NCI-H1048 (cell line): ENCODE data around the gene RAB36.

Experiments used
- DNase-seq: peaks from one replicate; lab custom pipeline; 2025; lab: John Stamatoyannopoulos, UW

The RAB36 gene

DNA sequence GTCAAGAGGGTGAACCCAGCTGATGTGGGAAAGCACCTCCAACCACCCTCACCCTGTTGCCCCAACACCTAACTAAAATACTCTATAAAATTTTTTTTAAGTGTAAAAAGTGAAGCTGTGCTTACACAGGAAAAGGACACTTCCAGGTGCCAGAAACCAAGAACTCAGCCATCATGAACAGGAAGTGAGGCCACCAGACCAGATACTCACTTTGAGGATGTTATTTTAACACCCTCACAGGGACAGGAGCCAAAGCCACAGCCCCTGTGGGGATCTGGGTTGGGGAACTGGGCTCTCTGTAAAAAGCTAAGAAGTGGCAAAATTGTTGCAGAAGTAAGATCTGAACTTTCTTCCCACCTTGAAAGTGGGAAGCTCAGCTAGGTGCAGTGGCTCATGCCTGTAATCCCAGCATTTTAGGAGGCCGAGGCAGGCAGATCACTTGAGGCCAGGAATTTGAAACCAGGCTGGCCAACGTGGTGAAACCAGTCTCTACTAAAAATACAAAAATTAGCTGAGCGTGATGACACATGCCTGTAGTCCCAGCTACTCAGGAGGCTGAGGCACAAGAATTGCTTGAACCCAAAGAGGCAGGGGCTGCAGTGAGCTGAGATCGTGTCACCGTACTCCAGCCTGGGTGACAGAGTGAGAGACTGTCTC lies 7.2 kb upstream of the RAB36 start:
- DNase-seq = no peak

DNA sequence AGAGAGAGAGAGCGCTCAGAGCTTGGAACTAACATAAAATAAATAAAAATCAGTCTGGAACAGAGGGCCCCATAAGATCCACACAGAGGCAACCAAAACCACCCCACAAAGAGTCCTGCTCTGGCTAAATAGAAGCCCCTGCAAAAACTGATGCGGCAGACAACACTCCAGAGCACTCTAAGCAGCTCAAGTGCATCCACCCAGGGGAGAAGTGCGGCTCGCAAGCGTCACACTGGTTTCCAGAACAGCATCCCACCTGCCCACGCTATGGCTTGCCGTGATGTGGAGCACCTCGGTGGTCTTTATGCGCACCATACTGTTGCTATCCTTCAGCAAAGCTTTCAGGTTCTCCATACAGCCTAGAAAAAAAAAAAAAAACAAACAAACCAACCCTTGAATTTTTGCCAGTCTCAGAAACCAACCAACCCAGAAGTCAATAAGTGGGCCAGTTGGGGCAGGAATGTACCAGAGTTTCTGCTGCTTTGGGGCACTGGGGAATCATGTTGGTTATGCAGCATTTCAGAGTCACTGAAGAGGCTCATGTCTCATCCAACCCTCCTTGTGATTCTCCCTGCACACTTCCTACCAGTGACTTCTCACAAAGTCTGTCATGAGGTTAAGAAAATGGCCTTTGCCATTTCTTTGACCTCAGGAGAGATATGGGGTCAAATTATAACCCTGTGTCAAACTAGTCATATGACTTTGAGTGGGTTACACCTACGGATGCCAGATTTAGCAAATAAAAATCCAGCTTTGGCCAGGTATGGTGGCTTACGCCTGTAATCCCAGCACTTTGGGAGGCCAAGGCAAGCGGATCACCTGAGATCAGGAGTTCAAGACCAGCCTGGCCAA lies 6.5 kb upstream of the RAB36 start:
- DNase-seq = no peak

DNA sequence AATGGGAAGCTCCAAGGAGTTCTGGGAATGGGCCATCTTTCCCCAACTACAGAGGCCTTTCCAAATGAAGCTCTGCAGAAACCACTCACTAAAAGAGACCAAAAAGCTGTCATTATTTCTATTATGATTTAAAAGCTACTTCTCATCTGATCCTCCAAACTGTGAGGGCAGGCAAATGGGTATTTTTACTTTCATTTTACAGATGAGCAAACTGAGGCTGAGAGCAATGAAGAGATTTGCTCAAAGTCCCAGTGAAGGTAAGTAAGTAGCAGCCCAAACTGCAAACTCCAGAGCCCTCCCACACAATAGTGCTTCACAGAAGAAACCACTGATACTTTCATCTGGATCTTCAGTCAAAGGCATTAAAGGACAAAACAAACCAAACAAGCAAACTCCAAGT lies 4.9 kb upstream of the RAB36 start:
- no peak for DNase-seq

DNA sequence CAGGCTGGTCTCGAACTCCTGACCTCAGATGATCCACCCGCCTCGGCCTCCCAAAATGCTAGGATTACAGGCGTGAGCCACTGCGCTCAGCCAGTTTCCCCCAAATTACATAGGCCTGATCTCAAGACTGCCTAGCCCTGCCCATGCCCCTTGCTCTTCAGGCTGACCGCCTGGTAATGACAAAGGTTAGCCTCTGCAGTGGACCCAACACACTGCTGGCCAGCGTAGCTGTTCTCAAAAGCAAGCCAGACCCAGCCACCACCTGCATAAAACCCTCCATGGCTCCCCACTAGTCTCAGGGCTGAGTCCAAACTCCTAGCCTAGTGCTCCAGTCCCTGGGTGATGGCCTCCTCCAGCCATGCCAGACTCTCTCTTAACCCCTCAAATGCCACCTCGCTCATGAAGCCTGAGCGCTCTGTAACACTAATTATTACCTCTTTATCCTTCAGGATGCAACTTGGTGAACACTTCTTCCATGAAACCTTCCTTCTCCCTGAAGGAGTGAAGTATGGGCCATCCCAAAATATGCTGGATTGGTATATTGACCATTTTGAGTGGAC lies 2.7 kb upstream of the RAB36 start:
- DNase-seq = no peak

DNA sequence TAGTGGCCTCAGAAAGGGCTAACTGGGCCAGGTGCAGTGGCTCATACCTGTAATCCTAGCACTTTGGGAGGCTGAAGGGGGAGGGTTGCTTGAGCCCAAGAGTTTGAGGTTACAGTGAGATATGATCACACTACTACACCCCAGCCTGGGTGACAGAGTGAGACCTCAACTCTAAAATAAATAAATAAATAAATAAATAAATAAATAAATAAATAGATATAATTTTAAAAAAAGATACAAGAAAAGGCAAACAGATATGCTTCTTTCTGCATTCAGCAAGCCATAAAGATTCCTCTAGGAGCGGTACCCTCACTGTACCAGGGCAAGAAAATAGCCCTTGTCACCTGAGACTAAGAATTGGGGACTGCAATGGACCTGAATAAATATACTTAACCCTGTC lies 2.2 kb upstream of the RAB36 start:
- no peak for DNase-seq

DNA sequence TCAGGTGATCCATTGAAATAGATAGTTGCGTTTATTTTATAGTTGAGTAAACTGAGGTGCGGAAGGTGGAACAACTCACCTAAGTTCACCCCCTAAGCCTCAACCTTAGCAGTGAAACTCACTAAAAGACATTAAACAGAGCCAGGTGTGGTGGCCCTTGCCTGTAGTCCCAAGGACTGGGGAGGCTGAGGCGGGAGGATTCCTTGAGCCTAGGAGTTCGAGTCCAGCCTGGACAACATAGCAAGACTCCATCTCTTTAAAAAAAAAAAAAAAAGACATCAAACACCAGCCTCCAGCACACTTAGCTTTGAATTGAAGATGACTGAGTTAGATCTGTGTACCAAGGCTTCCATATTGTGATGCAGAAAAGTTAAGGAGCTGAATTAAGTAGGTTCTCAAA lies 845 bp upstream of the RAB36 start:
- DNase-seq = no peak

DNA sequence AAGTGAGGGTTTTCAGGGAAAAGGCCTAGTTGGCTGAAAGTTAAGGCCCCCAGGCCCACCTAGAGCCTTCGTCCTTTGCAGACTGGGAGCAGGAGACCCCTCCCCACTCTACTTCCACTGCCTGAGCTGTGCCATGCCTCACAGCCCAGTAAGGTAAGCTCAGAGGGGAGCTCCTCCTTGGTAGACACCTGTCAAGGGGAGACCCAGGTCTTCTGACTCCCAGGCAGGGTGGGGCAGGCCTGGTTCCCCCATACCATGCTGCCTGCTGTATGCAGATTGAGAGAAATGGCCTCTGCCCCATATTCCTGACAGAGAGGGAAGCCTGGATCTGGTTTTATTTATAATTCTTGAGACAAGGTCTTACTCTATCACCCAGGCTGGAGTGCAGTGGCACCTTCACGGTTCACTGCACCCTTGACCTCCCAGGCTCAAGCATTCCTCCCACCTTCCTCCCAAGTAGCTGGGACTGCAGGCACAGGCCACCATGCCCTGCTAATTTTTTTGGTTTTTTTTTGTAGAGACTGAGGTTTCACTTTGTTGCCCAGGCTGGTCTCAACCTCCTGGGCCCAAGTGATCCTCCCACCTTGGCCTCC lies 697 bp downstream of the RAB36 start:
- no peak for DNase-seq

DNA sequence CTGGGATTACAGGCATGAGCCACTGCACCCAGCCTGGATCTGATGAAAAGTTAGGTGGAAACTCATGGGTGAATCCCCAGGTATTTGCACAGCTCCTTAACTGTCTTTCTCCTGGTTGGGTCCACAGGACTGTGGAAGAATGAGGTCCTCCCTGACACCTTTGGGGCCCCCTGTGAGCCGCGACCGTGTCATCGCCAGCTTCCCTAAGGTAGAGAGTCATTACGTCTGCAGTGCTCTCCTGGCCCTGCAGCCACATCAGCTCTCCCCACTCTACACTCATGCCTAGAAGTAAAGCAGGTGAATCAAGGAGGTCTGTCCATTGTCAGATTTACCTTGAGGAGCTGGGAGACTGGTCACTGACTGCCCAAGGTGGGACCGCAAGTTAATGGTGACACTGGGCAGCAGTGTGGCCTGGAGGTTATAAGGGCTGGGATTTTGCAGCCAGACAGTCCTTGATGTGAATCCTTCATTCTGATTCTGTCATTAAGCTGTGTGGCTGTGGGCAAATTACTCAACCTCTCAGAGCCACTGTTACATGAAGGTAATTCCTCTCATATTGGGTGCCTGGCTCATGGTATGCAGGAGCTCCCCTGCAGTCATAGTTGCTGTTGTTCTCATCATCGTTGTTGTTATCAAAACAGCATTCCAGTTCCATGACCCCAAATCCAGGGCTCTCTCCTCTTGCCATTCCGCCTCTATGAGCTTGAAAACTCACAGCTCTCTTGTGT lies 1.4 kb downstream of the RAB36 start:
- DNase-seq = no peak

DNA sequence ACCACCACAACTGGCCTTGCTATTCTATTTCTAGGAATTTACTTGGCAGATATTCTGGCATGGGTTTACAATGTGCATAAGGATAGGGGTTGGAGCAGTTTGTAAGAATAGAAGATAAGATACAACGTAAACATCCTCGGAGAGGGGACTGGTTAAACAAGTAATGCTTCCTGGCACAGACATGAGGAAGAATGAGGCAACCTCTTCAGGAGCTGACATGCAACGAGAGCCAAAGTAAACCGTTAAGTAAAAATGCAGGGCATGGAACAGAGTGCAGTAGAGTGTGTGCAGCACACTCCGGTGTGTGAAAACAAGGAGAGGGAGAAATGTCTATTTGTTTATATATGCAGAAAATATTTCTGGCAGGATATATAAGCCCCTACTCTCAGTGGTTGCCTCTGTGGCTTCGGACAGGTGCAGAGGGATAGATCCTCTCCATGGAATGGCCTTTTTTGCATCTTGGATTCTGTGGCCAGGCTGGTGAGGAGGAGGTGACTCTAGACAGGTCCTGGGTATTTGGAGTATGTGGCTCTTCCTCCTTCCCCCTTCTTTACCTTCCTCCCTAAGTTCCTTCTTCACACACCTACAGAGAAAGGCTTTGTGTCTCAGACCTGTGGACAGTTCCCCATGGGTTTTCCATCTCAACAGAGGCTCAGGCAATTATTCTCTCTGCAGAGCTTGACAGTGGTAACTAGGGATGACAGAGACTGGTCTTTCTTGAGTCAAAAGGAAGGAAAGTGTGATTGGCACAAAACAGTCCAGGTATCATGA lies 2.5 kb downstream of the RAB36 start:
- no peak for DNase-seq

DNA sequence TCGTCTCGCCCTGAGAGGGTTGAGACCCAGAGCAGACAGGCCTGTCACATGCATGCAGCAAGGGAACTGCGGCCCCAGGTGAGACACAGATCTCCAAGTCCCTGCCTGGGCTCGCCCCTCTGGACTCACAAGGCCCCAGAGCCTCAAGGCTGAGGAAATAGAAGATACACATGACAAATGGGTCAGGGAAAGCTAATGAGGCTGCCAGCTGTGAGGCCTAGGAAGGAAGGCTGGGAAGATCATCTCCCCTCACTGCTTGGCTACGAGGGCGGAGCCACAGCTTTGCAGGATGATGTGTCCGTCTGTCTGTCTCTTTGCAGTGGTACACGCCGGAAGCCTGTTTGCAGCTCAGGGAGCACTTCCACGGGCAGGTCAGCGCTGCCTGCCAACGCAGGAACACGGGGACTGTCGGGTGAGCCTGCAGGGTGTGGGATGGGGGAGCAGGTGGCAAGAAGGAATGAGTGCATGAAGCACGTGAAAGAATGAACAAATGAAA lies 4.5 kb downstream of the RAB36 start:
- DNase-seq = no peak

DNA sequence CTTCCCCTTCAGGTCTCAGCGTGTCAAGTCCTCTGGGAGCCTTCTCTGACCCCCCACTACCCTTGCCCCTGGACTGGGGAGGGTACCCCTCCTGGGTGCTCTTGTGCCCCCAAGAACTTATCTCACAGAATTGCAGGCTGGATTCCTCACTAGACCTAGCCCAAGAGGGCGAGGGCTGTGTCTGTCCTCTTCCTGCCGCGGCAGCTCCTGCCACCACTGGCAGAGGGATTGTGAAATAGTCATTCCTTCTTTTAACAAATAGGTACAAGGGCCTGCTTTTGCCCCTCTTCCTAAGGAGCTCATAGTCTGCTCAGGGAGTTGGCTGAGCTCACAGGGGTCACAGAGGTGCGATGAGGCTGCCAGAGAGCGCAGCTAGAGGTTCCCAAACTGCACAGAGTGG lies 5.5 kb downstream of the RAB36 start:
- DNase-seq = no peak

DNA sequence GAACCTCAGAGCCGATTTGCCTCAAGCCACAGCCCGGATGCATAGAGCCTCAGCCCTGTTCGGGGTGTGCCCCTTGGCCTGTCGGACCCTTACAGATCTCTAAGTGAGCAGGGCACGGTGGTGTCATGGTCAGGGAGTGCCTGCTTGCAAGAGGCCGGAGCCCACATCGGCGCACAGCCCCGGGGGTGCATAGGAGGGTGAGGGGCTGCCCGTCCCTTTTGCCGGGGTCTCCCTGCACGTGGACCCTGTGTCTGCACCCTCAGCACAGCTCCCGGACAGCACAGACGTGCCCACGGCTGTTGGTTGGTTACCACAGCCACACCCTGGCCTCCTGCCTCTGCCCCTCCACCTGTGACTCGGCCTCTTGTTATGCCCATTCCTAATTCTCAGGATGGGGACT lies 6.5 kb downstream of the RAB36 start:
- DNase-seq = no peak

DNA sequence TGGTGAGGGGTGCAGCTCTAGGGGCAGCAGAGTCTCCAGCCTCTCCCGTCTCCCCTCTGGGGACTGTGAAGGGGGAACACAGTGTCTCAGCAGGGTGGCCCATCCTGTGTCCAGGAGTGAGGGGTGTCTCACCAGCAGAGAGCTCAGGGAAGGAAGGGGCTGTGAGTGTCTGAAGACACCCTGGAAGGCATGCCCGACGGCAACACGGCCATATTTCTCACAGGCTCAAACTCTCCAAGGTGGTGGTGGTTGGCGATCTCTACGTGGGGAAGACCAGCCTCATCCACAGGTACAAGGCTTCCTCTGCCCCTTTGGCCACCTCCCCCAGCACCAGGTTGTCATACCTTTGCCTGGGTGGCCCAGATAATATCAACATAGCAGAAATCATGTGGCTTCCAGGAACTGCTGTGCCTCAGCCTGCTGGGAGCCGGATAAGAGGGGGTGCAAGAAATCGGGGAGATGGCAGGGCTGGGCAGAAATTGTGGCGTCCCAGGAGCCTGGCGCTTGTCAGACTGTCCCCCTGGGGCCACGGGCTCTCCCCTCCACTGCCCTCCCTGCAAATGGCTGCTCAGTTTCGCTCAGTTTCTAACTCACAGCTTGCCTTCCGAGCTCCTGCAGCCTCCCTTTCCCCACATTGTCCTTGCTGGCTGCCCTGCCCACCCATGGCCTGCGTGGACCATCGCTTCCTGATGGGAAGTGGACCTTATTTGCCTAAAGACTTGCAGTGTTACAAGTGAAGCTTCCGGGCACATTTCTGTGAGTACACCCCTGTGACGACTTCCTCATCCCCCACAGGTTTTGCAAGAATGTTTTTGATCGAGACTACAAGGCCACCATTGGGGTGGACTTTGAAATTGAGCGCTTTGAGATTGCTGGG lies 7.2 kb downstream of the RAB36 start:
- DNase-seq = no peak

DNA sequence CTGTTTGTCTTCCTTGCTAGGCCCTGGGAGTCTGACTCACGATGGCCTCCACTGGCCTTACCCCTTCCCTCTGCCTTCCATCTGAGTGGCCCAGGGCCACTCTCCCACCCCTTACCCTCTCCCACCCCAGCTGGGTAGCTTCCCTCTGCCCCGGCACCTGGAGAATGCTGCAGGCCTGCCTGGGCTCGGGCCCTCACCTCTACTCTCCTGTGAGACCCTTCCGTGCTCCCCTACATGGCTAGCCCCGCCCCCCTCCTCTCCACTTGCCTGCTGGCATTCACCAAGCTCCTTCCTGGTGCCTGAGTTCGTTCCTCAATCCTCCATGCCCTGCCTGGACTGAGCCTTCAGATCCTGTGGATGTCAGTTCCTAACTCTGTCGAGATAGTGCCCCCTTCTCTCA lies 8.7 kb downstream of the RAB36 start:
- no peak for DNase-seq

DNA sequence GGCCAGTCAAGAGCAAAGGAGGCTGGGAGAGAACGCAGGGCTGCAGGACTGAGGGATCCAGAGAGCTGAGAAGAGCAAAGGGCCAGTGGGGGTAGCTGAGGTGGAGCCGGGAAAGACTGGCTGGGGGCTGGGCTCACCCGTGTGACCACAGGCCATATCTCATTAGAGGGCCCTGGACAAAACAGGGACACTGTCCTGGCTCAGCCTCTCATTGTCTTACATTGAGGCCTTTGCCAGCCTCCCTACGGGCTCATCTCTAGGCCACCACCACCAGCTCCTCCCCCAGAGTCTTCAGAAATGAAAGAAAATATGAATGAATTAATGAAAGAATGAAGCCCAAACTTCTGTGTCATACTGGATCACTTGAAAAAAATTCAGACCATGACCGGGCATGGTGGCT lies 9.2 kb downstream of the RAB36 start:
- no peak for DNase-seq

DNA sequence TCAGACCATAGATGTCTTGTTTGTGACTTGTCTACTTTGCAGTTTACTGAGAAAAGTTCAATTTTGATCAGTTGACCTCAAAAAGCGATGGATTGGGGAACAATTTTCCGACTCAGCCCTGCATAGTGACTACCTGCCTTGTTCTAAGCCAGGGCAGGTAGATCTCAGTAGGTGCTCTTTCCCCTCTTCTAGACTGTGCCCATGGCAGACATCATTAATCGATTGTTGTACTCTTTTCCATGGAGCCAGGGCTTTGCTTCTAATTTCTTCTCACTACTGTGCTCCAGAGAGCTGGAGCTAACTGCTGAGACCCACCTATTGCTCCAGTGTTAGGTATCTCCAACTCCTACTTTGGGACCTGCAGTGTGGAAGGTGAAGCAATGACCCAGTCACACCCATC lies 9.9 kb downstream of the RAB36 start:
- DNase-seq = no peak

DNA sequence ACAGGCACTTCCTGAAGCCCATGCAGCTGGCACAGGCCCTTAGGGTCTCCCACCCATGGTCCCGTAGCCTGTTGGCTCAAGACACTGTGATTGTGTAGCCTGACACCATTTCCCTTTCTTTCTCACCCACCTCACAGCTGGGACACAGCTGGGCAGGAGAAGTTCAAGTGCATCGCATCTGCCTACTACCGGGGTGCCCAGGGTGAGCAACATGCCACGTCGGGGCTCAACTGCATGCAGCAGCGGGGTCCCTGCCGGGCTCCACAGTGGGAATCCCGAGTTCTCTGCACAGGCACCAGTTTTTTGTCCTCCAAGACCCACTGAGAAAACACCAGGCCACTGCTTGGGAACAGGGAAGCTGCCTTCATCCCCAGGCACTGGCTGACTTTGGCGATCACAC lies 10.6 kb downstream of the RAB36 start:
- DNase-seq = no peak

DNA sequence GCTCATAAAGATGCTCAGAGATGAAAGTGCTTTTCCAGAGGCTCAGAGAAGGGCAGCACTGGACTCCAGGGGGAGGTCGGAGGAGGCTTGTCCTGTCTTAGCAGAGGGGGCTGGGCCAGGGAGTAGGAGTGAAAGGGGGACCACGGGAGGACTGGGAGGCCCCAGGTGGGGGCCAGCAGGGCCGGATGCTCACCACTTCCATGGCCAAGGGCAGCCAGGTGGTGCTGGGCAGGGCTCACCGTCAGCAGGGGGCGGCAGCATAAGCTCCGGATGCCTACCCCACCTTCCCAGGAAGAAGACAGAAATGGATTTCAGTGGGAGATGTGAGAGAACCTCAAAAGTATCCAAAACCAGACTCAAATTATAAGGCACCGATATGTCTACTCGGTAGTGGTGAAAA lies 11.0 kb downstream of the RAB36 start:
- no peak for DNase-seq

DNA sequence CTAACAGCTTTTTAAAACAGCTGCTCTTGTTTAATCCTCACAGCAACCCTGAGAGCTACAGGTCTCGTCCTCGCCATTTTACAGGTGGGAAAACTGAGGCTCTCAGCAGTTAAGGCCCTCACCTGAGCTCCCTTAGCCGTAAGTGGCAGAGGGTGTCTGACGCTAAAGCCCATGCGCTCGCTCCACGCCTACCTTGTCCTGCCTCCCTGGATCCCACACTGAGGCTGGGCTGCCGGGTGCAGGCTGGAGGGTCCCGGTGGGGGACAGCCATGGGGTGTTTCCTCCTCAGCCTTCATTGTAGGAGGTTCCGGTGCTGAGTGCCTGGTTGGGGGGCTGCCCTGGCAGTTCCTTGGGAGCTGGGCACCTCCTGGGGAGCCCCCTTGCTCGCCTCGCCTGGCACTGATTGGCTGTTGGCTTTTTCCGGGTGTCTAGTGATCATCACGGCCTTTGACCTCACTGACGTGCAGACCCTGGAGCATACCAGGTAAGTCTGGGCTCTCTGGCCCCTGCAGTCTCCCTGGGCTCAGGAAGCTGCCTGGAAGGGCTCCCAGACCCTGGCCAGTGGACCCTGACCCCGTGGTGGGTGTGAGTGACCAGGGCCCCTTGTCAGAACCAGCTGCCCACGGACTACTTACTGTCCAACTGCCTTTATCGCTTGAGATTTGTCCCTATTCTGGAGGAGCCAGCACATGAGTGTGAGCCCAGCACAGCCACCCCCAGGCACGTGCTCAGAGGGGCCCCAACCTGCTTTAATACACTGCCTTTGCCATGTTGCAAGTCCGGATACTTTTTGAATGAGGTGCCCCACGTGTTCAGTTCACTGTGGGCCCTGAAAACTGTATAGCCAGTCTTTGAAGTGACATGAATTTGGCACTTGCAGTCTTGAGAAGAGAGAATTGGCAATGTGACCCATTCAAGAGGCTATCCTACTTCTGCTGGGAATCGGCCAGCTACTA lies 12.6 kb downstream of the RAB36 start:
- no peak for DNase-seq
